Adrenal gland (tissue), 12 donors: ENCODE data around the gene ZNF639. TPM values are rescaled to one million over a fixed set of nuclear protein-coding genes. Genes with fewer than 3 reads are reported as not detected.

ENCODE experiments used
- DNase-seq, 7 donors: peaks; one replicate each; pipeline ENCODE4 v3.0.0-alpha.2; 2019 to 2020
- H3K27ac ChIP-seq, 5 donors: fragments of 200-600 bp; sonication (generic) in 4 of 5; 1 replicate in 3 of 5; 2 replicates in 2 of 5; pipeline versions ENCODE4 v1.5.1 to v1.8.0; 2016 to 2020; ENCODE audit warnings: mild to moderate bottlenecking in 1 of 5
- H3K27me3 ChIP-seq: fragments of 200-600 bp; 2 replicates; pipeline ENCODE4 v1.8.0; 2021
- H3K36me3 ChIP-seq, 2 donors: fragments of 200-600 bp; replicated peaks in 1 of 2; 1 replicate in 1 of 2; 2 replicates in 1 of 2; pipeline versions ENCODE4 v1.5.1 to v1.8.0; 2018 to 2022
- H3K4me1 ChIP-seq, 2 donors: fragments of 200-600 bp; replicated peaks in 1 of 2; 1 replicate in 1 of 2; 2 replicates in 1 of 2; pipeline versions ENCODE4 v1.5.1 to v1.8.0; 2018 to 2021
- H3K4me3 ChIP-seq, 4 donors: fragments of 200-600 bp; sonication (generic) in 3 of 4; one replicate each; pipeline ENCODE4 v1.5.1; 2016 to 2018
- H3K9me3 ChIP-seq, 3 donors: fragments of 200-600 bp; sonication (generic) in 1 of 3; replicated peaks in 1 of 3; 1 replicate in 2 of 3; 2 replicates in 1 of 3; pipeline versions ENCODE4 v1.5.1 to v1.8.0; 2016 to 2021
- POLR2A ChIP-seq, 2 donors: fragments of 450-650 bp; IDR thresholded peaks; one replicate each; pipeline ENCODE4 v1.6.1; 2017; ENCODE audit warnings: antibody characterized with exemption in 2 of 2, mild to moderate bottlenecking in 2 of 2, moderate library complexity in 1 of 2
- WGBS, 4 donors: extraction: QIAGEN DNeasy Blood & Tissue Kit in 2 of 4; methylation state at CpG; one replicate each; pipeline versions ENCODE4 v1.1.5 to v1.1.7; 2013 to 2017; 5-methylcytosine and 5-hydroxymethylcytosine counted together
- intact Hi-C, 2 donors: fragments of 100-400 bp; cut with DNase I; formaldehyde crosslinking; loops; one replicate each; pipeline versions ENCODE4 v1.14.1 to v1.15.0; 2022 to 2023
- polyA plus RNA-seq, 3 donors: library from polyadenylated mRNA; stranded (reverse); fragments of 200-250 nt in 2 of 3; fragments of 350-450 nt in 1 of 3; fragmentation: Illumina TruSeq in 1 of 3; extraction: RNeasy Lipid Tissue Mini Kit (QIAGEN cat#74804) in 1 of 3; gene quantifications; one replicate each; pipeline ENCODE4 v1.2.3, GENCODE V29; 2013 to 2014
- total RNA-seq, 9 donors: library from RNA; depleted of rRNA in 4 of 9; stranded (reverse); fragments of >200 nt in 4 of 9; fragments of 120-200 nt in 1 of 9; fragmentation: NEBNext Ultra II Directional in 1 of 9; extraction: Animal tissue kit (Norgen Biotek cat#: 25700) in 1 of 9; gene quantifications; one replicate each; pipeline versions ENCODE4 v1.1.0 to v1.2.4, GENCODE V29; 2013 to 2023
- TF ChIP-seq, protein P1 (sequence below), 6 experiments: fragments of 450-650 bp in 4 of 6; fragments of 200-600 bp in 2 of 6; sonication (generic) in 1 of 6; IDR thresholded peaks; 1 replicate in 5 of 6; 2 replicates in 1 of 6; pipeline versions ENCODE4 v1.5.1 to v1.8.0; 2016 to 2021; ENCODE audit warnings: antibody characterized with exemption in 6 of 6, mild to moderate bottlenecking in 2 of 6, moderate library complexity in 1 of 6
- donor health status: healthy with polysubstance abuse.
- donor health status: Bipolar disorder and iron deficiency.
- donor health status: DM: yes; HTN: yes; CAD: no.
- donor health status: DM: no; HTN: no; CAD: no.
- donor health status: DM: no; HTN: no; CAD: no.
- donor health status: DM: yes; HTN: yes; CAD: no.

The ZNF639 gene
- total and polyA plus RNA-seq, 12 donors, result 14.8 to 53.4 (median 39.4) TPM

DNA sequence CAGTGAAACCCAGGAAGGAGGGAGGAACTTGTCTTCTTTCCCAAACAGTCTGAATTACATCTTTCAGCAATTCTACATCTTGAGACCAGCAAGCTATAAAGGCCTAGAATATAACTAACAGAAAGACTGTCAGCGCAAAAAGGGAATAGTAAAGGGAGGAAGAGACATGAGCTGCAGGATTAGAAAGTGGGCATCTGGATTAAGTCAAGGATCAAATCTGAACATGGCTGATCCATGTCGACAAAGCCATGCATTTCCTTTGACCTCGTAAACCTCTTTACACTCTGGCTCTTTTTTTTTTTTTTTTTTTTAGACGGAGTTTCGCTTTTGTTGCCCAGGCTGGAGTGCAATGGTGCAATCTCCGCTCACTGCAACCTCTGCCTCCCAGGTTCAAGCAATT, 36.5 kb upstream of the ZNF639 start:
- no peaks in the 10 kb centered on the region for H3K9me3 ChIP-seq
- TF ChIP-seq POLR2A (IDR thresholded peaks at IDR 0.05), result no peak
- TF ChIP-seq, protein P1, sequence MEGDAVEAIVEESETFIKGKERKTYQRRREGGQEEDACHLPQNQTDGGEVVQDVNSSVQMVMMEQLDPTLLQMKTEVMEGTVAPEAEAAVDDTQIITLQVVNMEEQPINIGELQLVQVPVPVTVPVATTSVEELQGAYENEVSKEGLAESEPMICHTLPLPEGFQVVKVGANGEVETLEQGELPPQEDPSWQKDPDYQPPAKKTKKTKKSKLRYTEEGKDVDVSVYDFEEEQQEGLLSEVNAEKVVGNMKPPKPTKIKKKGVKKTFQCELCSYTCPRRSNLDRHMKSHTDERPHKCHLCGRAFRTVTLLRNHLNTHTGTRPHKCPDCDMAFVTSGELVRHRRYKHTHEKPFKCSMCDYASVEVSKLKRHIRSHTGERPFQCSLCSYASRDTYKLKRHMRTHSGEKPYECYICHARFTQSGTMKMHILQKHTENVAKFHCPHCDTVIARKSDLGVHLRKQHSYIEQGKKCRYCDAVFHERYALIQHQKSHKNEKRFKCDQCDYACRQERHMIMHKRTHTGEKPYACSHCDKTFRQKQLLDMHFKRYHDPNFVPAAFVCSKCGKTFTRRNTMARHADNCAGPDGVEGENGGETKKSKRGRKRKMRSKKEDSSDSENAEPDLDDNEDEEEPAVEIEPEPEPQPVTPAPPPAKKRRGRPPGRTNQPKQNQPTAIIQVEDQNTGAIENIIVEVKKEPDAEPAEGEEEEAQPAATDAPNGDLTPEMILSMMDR (IDR thresholded peaks at IDR 0.05), result no peak
- intact Hi-C loops, result no loop called here
- WGBS, 4 donors, result 77 to 86% (median 85%) methylated on average over 6 of the region's 6 CpGs
- no peaks in the 10 kb centered on the region for H3K4me1 ChIP-seq
- H3K36me3 ChIP-seq, result no peaks in the 10 kb centered on the region
- H3K27ac ChIP-seq, result no peak overlapping the region
- H3K4me3 ChIP-seq, result no peak overlapping the region
- no peak for DNase-seq
- no peaks in the 10 kb centered on the region for H3K27me3 ChIP-seq

GRCh38 chr3:179288845-179289244, 34.0 kb upstream of the ZNF639 start:
- Histone ChIP-seq H3K9me3 (no peaks in the 10 kb centered on the region), H3K4me3 (no peak overlapping the region), H3K27ac (no peak overlapping the region), H3K27me3 (no peaks in the 10 kb centered on the region), H3K36me3 (no peaks in the 10 kb centered on the region), H3K4me1 (no peaks in the 10 kb centered on the region)
- WGBS, 4 donors, result 52 to 75% (median 66%) methylated on average over 4 of the region's 4 CpGs
- no peak for TF ChIP-seq POLR2A (IDR thresholded peaks at IDR 0.05)
- TF ChIP-seq, protein P1 (IDR thresholded peaks at IDR 0.05), result no peak
- no peak for DNase-seq
- intact Hi-C loops, result no loop called here

DNA sequence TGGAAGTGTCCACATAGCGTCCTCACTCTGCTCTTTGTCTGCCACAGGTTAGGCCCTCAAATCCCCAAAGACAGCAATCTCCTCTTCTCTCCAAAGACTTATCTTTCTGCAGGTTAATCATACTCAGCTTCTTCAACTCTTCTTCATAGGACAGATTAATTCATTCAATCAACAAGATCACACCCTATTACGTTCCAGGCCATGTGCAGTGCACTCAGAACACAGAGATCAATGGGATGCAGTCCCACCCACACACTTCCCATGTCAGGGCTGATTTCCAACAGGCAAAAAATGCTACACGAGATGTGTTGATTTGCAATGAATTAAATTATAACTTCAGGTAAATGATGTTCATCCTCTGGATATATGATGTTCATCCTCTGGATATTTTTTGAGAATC, 33.5 kb upstream of the ZNF639 start:
- H3K27ac ChIP-seq, result no peak overlapping the region
- DNase-seq, result no peak
- no peak overlapping the region for H3K4me3 ChIP-seq
- H3K4me1 ChIP-seq, result no peaks in the 10 kb centered on the region
- WGBS, 4 donors, result 56 to 67% (median 62%) methylated on average over 3 of the region's 3 CpGs
- no peak for TF ChIP-seq POLR2A (IDR thresholded peaks at IDR 0.05)
- TF ChIP-seq, protein P1 (IDR thresholded peaks at IDR 0.05), result no peak
- intact Hi-C loops, result no loop called here
- H3K27me3 ChIP-seq, result no peaks in the 10 kb centered on the region
- no peaks in the 10 kb centered on the region for H3K9me3 ChIP-seq
- no peaks in the 10 kb centered on the region for H3K36me3 ChIP-seq

GRCh38 chr3:179292450-179292849, 30.4 kb upstream of the ZNF639 start:
- no peaks in the 10 kb centered on the region for H3K4me1 ChIP-seq
- TF ChIP-seq POLR2A (IDR thresholded peaks at IDR 0.05), result no peak
- TF ChIP-seq, protein P1 (IDR thresholded peaks at IDR 0.05), result no peak
- no peaks in the 10 kb centered on the region for H3K9me3 ChIP-seq
- no peak overlapping the region for H3K27ac ChIP-seq
- no peak overlapping the region for H3K4me3 ChIP-seq
- DNase-seq, result no peak
- H3K27me3 ChIP-seq, result no peaks in the 10 kb centered on the region
- no peaks in the 10 kb centered on the region for H3K36me3 ChIP-seq
- intact Hi-C loops, result no loop called here
- WGBS, 4 donors, result 77 to 91% (median 84%) methylated on average over 2 of the region's 2 CpGs
